Mesendoderm (in vitro differentiated cells): Measurements from ENCODE around the gene NDRG2.
"Not testable (repeated sequence)": the region's sequence is repeated elsewhere in the genome, so short reads cannot be mapped to it uniquely, and the experiment has no call there.

Source experiments
- DNase-seq: peaks from one replicate; pipeline ENCODE4 v3.0.0; 2013
- H2AK5ac ChIP-seq: 2 replicates; pipeline ENCODE4 v1.6.1; 2013; ENCODE audit warnings: low read length, inconsistent platforms
- H2BK120ac ChIP-seq: 2 replicates; pipeline ENCODE4 v1.6.1; 2013; ENCODE audit warnings: low read depth, mild to moderate bottlenecking, low read length, moderate library complexity, mixed read lengths
- H2BK15ac ChIP-seq: replicated peaks from 2 replicates; pipeline ENCODE4 v1.6.1; 2013; ENCODE audit warnings: low read depth, mild to moderate bottlenecking, moderate library complexity
- H2BK5ac ChIP-seq: 2 replicates; pipeline ENCODE4 v1.6.1; 2013; ENCODE audit warnings: low read length, inconsistent platforms
- H3K18ac ChIP-seq: 2 replicates; pipeline ENCODE4 v1.6.1; 2013; ENCODE audit warnings: mild to moderate bottlenecking, low read length, mixed read lengths
- H3K23ac ChIP-seq: one replicate; pipeline ENCODE4 v1.6.1; 2013; ENCODE audit warnings: low read length
- H3K27ac ChIP-seq: 2 replicates; pipeline ENCODE4 v1.5.1; 2013; ENCODE audit warnings: low read depth, mild to moderate bottlenecking, inconsistent platforms, low read length, moderate library complexity
- H3K27me3 ChIP-seq: 2 replicates; pipeline ENCODE4 v1.6.1; 2013; ENCODE audit warnings: low read length, control low read depth, mild to moderate bottlenecking, inconsistent platforms; ENCODE audit not compliant: insufficient read depth, poor library complexity
- H3K36me3 ChIP-seq: 2 replicates; pipeline ENCODE4 v1.6.1; 2013; ENCODE audit warnings: low read length, inconsistent platforms; ENCODE audit not compliant: control insufficient read depth, insufficient read depth
- H3K4ac ChIP-seq: one replicate; pipeline ENCODE4 v1.6.1; 2013; ENCODE audit warnings: low read depth, mild to moderate bottlenecking, low read length, moderate library complexity
- H3K4me1 ChIP-seq: 2 replicates; pipeline ENCODE4 v1.6.1; 2013; ENCODE audit warnings: low read depth, low read length, inconsistent platforms; ENCODE audit not compliant: control insufficient read depth
- H3K4me2 ChIP-seq: 2 replicates; pipeline ENCODE4 v1.6.1; 2013; ENCODE audit warnings: low read length
- H3K4me3 ChIP-seq: 2 replicates; pipeline ENCODE4 v1.5.1; 2013; ENCODE audit warnings: mild to moderate bottlenecking, low read length
- H3K56ac ChIP-seq: one replicate; pipeline ENCODE4 v1.6.1; 2013; ENCODE audit warnings: low read length
- H3K79me1 ChIP-seq: 2 replicates; pipeline ENCODE4 v1.6.1; 2013; ENCODE audit warnings: low read length, inconsistent platforms
- H3K79me2 ChIP-seq: 2 replicates; pipeline ENCODE4 v1.6.1; 2013; ENCODE audit warnings: mild to moderate bottlenecking, low read length; ENCODE audit not compliant: control insufficient read depth, insufficient read depth
- H3K9ac ChIP-seq: 2 replicates; pipeline ENCODE4 v1.6.1; 2013; ENCODE audit warnings: low read length, inconsistent platforms
- H4K5ac ChIP-seq: one replicate; pipeline ENCODE4 v1.6.1; 2013; ENCODE audit warnings: low read length
- H4K8ac ChIP-seq: one replicate; pipeline ENCODE4 v1.6.1; 2013; ENCODE audit warnings: low read depth, mild to moderate bottlenecking, control low read depth, low read length, moderate library complexity
- WGBS: extraction: QIAGEN DNeasy Blood & Tissue Kit; methylation state at CpG from one replicate; pipeline ENCODE4 v1.1.7; 2013; ENCODE audit warnings: low lambda C conversion rate, missing lambda C conversion rate; ENCODE audit not compliant: insufficient coverage; ENCODE audit errors: extremely low coverage; 5-methylcytosine and 5-hydroxymethylcytosine counted together

NDRG2 gene

GRCh38 chr14:21016413-21017190 lies 8.3 kb downstream of the NDRG2 start:
- Histone ChIP-seq H3K23ac (no peak overlapping the region), H3K4me3 (no peak overlapping the region), H3K36me3 (no peaks in the 10 kb centered on the region), H3K4me1 (peaks cover 2% of the 10 kb centered on the region), H3K4me2 (no peak overlapping the region), H3K9ac (no peak overlapping the region), H3K4ac (no peak overlapping the region), H2AK5ac (no peak overlapping the region), H2BK120ac (no peak overlapping the region), H4K5ac (no peak overlapping the region), H2BK5ac (no peak overlapping the region), H3K27me3 (no peaks in the 10 kb centered on the region), H2BK15ac (no peak overlapping the region), H3K79me2 (no peaks in the 10 kb centered on the region), H3K27ac (no peak overlapping the region), H3K18ac (no peak overlapping the region), H3K79me1 (no peaks in the 10 kb centered on the region), H4K8ac (no peak overlapping the region), H3K56ac (no peak overlapping the region)
- WGBS = no CpG with 5 or more reads among the region's 9 CpGs
- no peak for DNase-seq

GRCh38 chr14:21015312-21015711 lies 9.5 kb downstream of the NDRG2 start:
- Histone ChIP-seq H2BK15ac (no peak overlapping the region), H3K4me2 (no peak overlapping the region), H3K27ac (no peak overlapping the region), H3K4ac (no peak overlapping the region), H3K36me3 (no peaks in the 10 kb centered on the region), H3K56ac (no peak overlapping the region), H3K79me1 (no peaks in the 10 kb centered on the region), H3K18ac (no peak overlapping the region), H2BK120ac (no peak overlapping the region), H3K79me2 (no peaks in the 10 kb centered on the region), H2BK5ac (no peak overlapping the region), H3K4me1 (peaks cover 2% of the 10 kb centered on the region), H3K9ac (no peak overlapping the region), H2AK5ac (no peak overlapping the region), H3K27me3 (no peaks in the 10 kb centered on the region), H4K5ac (no peak overlapping the region), H3K4me3 (no peak overlapping the region), H3K23ac (no peak overlapping the region), H4K8ac (no peak overlapping the region)
- no CpG with 5 or more reads among the region's 6 CpGs for WGBS
- no peak for DNase-seq

GRCh38 chr14:21014761-21015190 lies 10.1 kb downstream of the NDRG2 start:
- H3K27me3 ChIP-seq = no peaks in the 10 kb centered on the region
- no peak overlapping the region for H2BK15ac ChIP-seq
- no peak overlapping the region for H3K9ac ChIP-seq
- H3K4me3 ChIP-seq = no peak overlapping the region
- H2AK5ac ChIP-seq = no peak overlapping the region
- WGBS = no CpG with 5 or more reads among the region's 4 CpGs
- no peak overlapping the region for H4K8ac ChIP-seq
- no peak overlapping the region for H3K27ac ChIP-seq
- no peak overlapping the region for H2BK5ac ChIP-seq
- H3K56ac ChIP-seq = peak overlapping the region; percentile 53
- H4K5ac ChIP-seq = no peak overlapping the region
- H3K4ac ChIP-seq = no peak overlapping the region
- H2BK120ac ChIP-seq = no peak overlapping the region
- H3K79me2 ChIP-seq = no peaks in the 10 kb centered on the region
- no peak overlapping the region for H3K18ac ChIP-seq
- H3K79me1 ChIP-seq = no peaks in the 10 kb centered on the region
- H3K4me1 ChIP-seq = peaks cover 2% of the 10 kb centered on the region
- peak; percentile 94 for DNase-seq
- no peak overlapping the region for H3K23ac ChIP-seq
- H3K4me2 ChIP-seq = no peak overlapping the region
- H3K36me3 ChIP-seq = no peaks in the 10 kb centered on the region

GRCh38 chr14:21011136-21011535 lies 13.7 kb downstream of the NDRG2 start:
- Histone ChIP-seq H3K23ac (no peak overlapping the region), H3K36me3 (no peaks in the 10 kb centered on the region), H3K4me2 (no peak overlapping the region), H3K9ac (no peak overlapping the region), H2BK5ac (no peak overlapping the region), H3K18ac (no peak overlapping the region), H3K27me3 (no peaks in the 10 kb centered on the region), H3K79me1 (no peaks in the 10 kb centered on the region), H4K8ac (no peak overlapping the region), H2BK120ac (no peak overlapping the region), H3K56ac (no peak overlapping the region), H3K4ac (no peak overlapping the region), H4K5ac (no peak overlapping the region), H3K4me3 (no peak overlapping the region), H3K27ac (no peak overlapping the region), H3K4me1 (peaks cover 2% of the 10 kb centered on the region), H2AK5ac (no peak overlapping the region), H2BK15ac (no peak overlapping the region), H3K79me2 (no peaks in the 10 kb centered on the region)
- DNase-seq = no peak
- no CpG with 5 or more reads among the region's 1 CpG for WGBS

- not testable (repeated sequence) for H4K5ac ChIP-seq, H3K4me1 ChIP-seq, H2BK15ac ChIP-seq, H3K9ac ChIP-seq, H3K56ac ChIP-seq, H4K8ac ChIP-seq, H2BK120ac ChIP-seq, H3K79me1 ChIP-seq, H3K4me3 ChIP-seq, DNase-seq, H2AK5ac ChIP-seq, H3K4me2 ChIP-seq, H3K36me3 ChIP-seq, H3K79me2 ChIP-seq, H2BK5ac ChIP-seq, H3K27ac ChIP-seq, H3K23ac ChIP-seq, H3K27me3 ChIP-seq, H3K4ac ChIP-seq, H3K18ac ChIP-seq
- no CpG with 5 or more reads among the region's 3 CpGs for WGBS
These were observed 15.1 kb downstream of the NDRG2 start for GRCh38 chr14:21009721-21010120.
